ENCODE data around the gene NPHP4. TPM values are rescaled to one million over a fixed set of nuclear protein-coding genes. Genes with fewer than 3 reads are reported as not detected.
"Not testable (repeated sequence)": the region's sequence is repeated elsewhere in the genome, so short reads cannot be mapped to it uniquely, and the experiment has no call there.

Gene NPHP4
- total RNA-seq, 1 donor from 2014 or later: 18.0 TPM

- ATAC-seq (no peak), DNase-seq (ENCODE audit: low spot score) (no peak)
- intact Hi-C loops (cut with DNase I): no loop called here
Observed at GRCh38 chr1:5858844-5859407, 133.3 kb downstream of the NPHP4 start.

- intact Hi-C loops (cut with DNase I): no loop called here
- ATAC-seq: no peak
- DNase-seq (ENCODE audit: low spot score): no peak
Observed at GRCh38 chr1:5858246-5858645, 134.0 kb downstream of the NPHP4 start.

- intact Hi-C loops (cut with DNase I): no loop called here
- DNase-seq (ENCODE audit: low spot score) (no peak), ATAC-seq (no peak)
Observed at GRCh38 chr1:5857508-5858090, 134.6 kb downstream of the NPHP4 start.

GRCh38 chr1:5857011-5857410 is 135.2 kb downstream of the NPHP4 start:
- intact Hi-C loops (cut with DNase I): no loop called here
- ATAC-seq (no peak), DNase-seq (ENCODE audit: low spot score) (no peak)

GRCh38 chr1:5856246-5856815 is 135.9 kb downstream of the NPHP4 start:
- DNase-seq (ENCODE audit: low spot score) (no peak), ATAC-seq (no peak)
- intact Hi-C loops (cut with DNase I): no loop called here

GRCh38 chr1:5855196-5855897 is 136.9 kb downstream of the NPHP4 start:
- no peak for DNase-seq (ENCODE audit: low spot score)
- ATAC-seq: no peak
- intact Hi-C loops (cut with DNase I): no loop called here

GRCh38 chr1:5854754-5855153 is 137.5 kb downstream of the NPHP4 start:
- intact Hi-C loops (cut with DNase I): no loop called here
- DNase-seq (ENCODE audit: low spot score) (no peak), ATAC-seq (no peak)

GRCh38 chr1:5853858-5854257 is 138.4 kb downstream of the NPHP4 start:
- DNase-seq (ENCODE audit: low spot score); intact Hi-C loops (cut with DNase I); ATAC-seq: not testable (repeated sequence)

- intact Hi-C loops (cut with DNase I): no loop called here
- ATAC-seq: no peak
Observed at GRCh38 chr1:5850503-5850902, 141.7 kb downstream of the NPHP4 start.

GRCh38 chr1:5849550-5849949 is 142.7 kb downstream of the NPHP4 start:
- intact Hi-C loops (cut with DNase I): no loop called here
- no peak for DNase-seq (ENCODE audit: low spot score)
- no peak for ATAC-seq

More at GRCh38 chr1:5850503-5850902, 141.7 kb downstream of the NPHP4 start:
- no peak for DNase-seq (ENCODE audit: low spot score)

- no peak for ATAC-seq
- intact Hi-C loops (cut with DNase I): no loop called here
Observed at GRCh38 chr1:5847013-5847659, 145.1 kb downstream of the NPHP4 start.

GRCh38 chr1:5845376-5845775 is 146.8 kb downstream of the NPHP4 start:
- DNase-seq (ENCODE audit: low spot score) (no peak), ATAC-seq (no peak)
- intact Hi-C loops (cut with DNase I): no loop called here

More at GRCh38 chr1:5847013-5847659, 145.1 kb downstream of the NPHP4 start:
- no peak for DNase-seq (ENCODE audit: low spot score)

- DNase-seq (ENCODE audit: low spot score) (no peak), ATAC-seq (no peak)
- intact Hi-C loops (cut with DNase I): no loop called here
Observed at GRCh38 chr1:5844442-5844841, 147.8 kb downstream of the NPHP4 start.

- ATAC-seq (no peak), DNase-seq (ENCODE audit: low spot score) (no peak)
- intact Hi-C loops (cut with DNase I): no loop called here
Observed at GRCh38 chr1:5843521-5844096, 148.6 kb downstream of the NPHP4 start.

GRCh38 chr1:5842679-5843078 is 149.5 kb downstream of the NPHP4 start:
- ATAC-seq (no peak), DNase-seq (ENCODE audit: low spot score) (no peak)
- intact Hi-C loops (cut with DNase I): no loop called here

GRCh38 chr1:5840551-5841001 is 151.6 kb downstream of the NPHP4 start:
- intact Hi-C loops (cut with DNase I): no loop called here
- DNase-seq (ENCODE audit: low spot score) (no peak), ATAC-seq (no peak)

GRCh38 chr1:5839881-5840550 is 152.2 kb downstream of the NPHP4 start:
- intact Hi-C loops (cut with DNase I): no loop called here
- ATAC-seq: no peak
- no peak for DNase-seq (ENCODE audit: low spot score)

GRCh38 chr1:5839161-5839880 is 152.9 kb downstream of the NPHP4 start:
- DNase-seq (ENCODE audit: low spot score): no peak
- ATAC-seq: no peak
- intact Hi-C loops (cut with DNase I): no loop called here

Data from sciatic nerve (tissue), 2 donors.